Measurements from ENCODE around the gene CMTM4.

DNA sequence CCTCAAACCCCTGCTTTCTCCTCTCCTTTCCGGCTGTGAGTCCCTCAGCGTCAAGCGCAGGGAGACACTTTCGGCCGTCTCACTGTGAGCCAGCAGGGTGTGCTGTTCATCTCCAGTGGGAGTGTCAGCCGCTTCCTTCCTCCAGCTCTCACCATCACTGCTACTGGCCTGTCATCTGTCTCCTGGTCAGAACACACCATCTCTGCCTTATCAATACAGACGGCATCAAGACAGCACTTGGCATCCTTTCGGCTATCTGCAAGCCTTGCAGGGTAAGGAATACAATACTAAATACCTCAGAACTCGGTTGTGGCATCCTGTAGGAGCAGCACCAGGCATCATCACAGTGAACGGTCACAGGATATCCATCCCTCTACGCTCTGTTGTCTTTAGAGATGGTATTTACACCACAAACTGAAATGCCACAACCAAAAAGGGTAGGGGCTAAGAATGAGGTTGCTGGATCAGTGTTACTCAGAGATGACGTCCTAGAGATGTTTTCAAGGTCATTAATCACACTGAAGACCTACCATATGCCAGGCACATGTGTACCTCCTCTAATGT, 20.7 kb upstream of the CMTM4 start:
- TF ChIP-seq EZH2 (IDR thresholded peaks at IDR 0.05; ENCODE audit: borderline replicate concordance, low read depth, low read length, severe bottlenecking): no peak
- TF ChIP-seq, protein P1, sequence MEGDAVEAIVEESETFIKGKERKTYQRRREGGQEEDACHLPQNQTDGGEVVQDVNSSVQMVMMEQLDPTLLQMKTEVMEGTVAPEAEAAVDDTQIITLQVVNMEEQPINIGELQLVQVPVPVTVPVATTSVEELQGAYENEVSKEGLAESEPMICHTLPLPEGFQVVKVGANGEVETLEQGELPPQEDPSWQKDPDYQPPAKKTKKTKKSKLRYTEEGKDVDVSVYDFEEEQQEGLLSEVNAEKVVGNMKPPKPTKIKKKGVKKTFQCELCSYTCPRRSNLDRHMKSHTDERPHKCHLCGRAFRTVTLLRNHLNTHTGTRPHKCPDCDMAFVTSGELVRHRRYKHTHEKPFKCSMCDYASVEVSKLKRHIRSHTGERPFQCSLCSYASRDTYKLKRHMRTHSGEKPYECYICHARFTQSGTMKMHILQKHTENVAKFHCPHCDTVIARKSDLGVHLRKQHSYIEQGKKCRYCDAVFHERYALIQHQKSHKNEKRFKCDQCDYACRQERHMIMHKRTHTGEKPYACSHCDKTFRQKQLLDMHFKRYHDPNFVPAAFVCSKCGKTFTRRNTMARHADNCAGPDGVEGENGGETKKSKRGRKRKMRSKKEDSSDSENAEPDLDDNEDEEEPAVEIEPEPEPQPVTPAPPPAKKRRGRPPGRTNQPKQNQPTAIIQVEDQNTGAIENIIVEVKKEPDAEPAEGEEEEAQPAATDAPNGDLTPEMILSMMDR (IDR thresholded peaks at IDR 0.05; ENCODE audit: borderline replicate concordance, extremely low read depth, low read length, poor library complexity, severe bottlenecking): peak; percentile 73

All from DND-41 (cell line).